ENCODE results near the gene PTPRN2.

Gene PTPRN2

DNA sequence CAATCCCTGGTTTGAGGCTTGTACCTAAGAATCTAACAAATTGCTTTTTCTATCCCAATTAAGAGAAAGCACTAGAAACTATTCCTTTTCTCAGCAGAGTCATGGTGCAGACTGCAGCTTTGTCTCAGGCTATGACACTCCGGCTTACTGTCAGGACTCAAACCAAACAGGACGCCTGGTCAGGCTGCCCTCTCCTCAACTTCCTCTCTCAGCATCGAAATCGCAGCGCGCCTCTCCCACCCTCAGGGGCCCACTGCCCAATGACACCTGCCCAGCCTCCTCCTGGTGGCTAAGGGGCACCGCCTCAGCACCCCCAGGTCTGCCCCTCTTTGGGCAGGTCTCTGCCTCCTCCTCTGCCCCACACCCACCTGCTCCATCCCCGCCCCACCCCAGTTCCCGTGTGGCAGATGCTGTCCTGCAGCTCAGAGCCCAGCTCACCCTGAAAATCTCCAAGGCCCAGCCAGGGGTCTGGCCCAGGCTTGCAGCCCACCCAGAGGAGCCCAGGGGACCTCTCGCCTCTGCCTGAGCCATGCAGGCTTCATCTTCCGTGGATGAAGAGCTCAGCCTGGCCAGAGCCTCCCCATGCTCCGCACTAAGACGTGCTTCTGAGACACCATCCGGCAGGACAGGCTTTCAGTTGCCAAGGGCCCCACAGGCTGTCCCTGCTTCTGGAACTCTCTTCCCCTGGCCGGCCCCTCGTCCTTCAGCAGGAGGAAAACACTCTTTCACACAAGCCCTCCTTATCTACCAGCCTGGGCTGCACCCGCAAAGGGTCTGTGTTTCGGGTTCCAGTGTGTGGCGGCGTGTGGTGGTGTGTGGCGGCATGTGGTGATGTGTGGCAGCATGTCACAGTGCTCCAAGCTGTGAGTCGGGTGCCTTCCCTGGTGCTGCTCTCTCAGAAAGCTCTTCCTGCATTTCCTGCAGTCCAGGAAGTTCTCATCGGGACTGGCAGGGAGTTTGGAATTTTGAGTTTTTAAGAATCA is 16.4 kb upstream of the PTPRN2 start:
- H3K27ac ChIP-seq, result no peak overlapping the region

DNA sequence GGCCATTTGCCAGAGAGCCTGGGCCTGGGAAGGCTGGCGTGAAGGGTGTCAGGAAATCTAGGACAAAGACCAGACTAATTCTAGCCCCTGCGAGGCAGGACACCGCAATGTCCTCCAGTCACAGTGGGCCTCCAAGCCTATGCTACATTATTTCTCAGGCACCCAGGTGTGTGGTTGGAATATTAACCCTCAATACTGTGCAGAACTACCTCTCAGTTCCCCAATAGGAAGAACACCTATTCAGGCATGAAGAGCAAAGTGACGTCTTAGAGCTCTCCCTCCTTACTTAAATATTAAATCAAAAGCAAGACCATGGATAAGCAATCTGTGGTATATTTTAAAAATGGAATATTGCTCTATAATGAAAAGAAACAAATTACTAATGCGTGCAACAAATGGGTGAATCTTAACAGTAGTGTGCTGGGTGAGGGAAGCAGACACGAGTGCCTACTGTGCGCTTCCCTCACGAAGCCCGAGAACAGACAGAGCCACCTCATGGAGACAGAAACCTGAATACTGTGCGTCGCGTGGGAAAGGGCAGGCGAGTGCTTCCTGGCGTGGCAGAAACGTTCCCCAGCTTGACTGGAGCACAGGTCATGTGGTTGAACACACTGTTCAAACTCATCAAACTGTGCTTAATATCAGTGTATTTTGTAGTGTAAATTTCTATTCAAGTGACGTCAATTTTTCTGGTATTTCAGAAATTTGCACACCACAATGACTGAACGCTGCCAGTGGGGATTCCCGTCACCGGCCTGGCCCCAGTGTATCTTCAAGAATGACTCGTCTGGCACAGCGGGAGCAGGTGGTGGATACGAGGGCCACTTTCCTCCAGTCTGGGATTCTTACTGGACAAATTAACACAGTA is 15.5 kb upstream of the PTPRN2 start:
- no peak for DNase-seq (ENCODE audit: low read depth, low spot score)
- no peak overlapping the region for H3K27ac ChIP-seq

More for the DNA sequence above, 16.4 kb upstream of the PTPRN2 start:
- DNase-seq (ENCODE audit: low read depth, low spot score), result no peak

DNA sequence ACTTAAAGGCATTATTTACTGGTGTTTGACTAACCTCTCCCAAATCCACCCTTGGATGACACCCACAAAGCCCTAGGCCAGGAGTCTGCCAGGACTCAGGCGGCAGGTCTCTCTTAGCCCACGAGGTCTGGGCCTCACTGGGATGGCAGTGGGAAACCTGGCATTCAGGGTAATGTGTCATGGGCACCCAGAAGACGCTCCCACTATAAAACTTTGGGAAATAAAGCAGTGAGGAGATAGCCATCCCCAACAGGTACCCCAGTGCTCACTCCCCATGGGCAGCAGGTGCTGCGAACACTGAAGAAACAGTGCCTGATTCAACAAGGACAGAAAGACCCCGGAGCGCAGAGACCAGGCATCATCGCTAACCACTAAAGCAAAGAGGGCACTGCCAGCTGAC is 14.4 kb upstream of the PTPRN2 start:
- no peak overlapping the region for H3K27ac ChIP-seq
- DNase-seq (ENCODE audit: low read depth, low spot score), result no peak

GRCh38 chr7:158601090-158601489 is 13.5 kb upstream of the PTPRN2 start:
- DNase-seq (ENCODE audit: low read depth, low spot score), result no peak
- H3K27ac ChIP-seq, result no peak overlapping the region

DNA sequence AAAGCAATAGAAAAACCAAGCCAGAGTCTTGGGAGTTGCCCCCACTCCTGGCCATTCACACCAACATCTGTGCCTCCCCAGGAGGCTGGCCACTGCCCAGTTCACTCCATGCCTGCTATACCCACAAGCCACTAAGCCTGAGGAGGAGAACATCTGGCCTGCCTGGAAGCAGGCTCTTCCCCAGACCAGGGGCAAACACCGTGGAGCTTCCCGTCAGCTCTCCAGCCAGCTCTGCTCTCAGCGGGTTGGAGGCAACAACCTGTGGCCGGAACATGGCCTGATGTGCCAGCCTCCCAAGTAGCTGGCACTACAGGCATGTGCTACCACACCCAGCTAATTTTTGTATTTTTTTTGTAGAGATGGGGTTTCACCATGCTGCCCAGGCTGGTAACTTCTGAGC is 9.1 kb upstream of the PTPRN2 start:
- no peak for DNase-seq (ENCODE audit: low read depth, low spot score)
- H3K27ac ChIP-seq, result no peak overlapping the region

- DNase-seq (ENCODE audit: low read depth, low spot score), result no peak
- no peak overlapping the region for H3K27ac ChIP-seq
Observed at GRCh38 chr7:158596309-158596708, 8.7 kb upstream of the PTPRN2 start.

GRCh38 chr7:158595068-158595467 is 7.4 kb upstream of the PTPRN2 start:
- peak; percentile 41 for DNase-seq (ENCODE audit: low read depth, low spot score)
- H3K27ac ChIP-seq, result no peak overlapping the region

- H3K27ac ChIP-seq, result no peak overlapping the region
- DNase-seq (ENCODE audit: low read depth, low spot score), result peak; percentile 54
Observed at GRCh38 chr7:158592541-158592940, 4.9 kb upstream of the PTPRN2 start.

- DNase-seq (ENCODE audit: low read depth, low spot score), result no peak
- H3K27ac ChIP-seq, result no peak overlapping the region
Observed at GRCh38 chr7:158591944-158592343, 4.3 kb upstream of the PTPRN2 start.

- no peak for DNase-seq (ENCODE audit: low read depth, low spot score)
- H3K27ac ChIP-seq, result no peak overlapping the region
Observed at GRCh38 chr7:158590181-158590530, 2.5 kb upstream of the PTPRN2 start.

DNA sequence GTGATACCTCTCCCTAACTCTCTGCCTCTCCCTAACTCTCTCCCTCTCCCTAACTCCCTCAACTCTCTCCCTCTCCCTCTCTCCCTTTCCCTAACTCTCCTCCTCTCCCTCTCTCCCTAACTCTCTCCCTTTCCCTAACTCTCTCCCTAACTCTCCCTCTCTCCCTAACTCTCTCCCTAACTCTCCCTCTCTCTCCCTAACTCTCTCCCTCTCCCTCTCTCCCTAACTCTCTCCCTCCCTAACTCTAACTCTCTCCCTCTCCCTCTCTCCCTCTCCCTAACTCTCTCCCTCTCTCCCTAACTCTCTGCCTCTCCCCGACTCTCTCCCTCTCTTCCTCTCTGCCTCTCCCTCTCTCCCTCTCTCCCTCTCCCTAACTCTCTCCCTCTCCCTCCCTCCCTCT is 2.0 kb upstream of the PTPRN2 start:
- no peak overlapping the region for H3K27ac ChIP-seq
- no peak for DNase-seq (ENCODE audit: low read depth, low spot score)

DNA sequence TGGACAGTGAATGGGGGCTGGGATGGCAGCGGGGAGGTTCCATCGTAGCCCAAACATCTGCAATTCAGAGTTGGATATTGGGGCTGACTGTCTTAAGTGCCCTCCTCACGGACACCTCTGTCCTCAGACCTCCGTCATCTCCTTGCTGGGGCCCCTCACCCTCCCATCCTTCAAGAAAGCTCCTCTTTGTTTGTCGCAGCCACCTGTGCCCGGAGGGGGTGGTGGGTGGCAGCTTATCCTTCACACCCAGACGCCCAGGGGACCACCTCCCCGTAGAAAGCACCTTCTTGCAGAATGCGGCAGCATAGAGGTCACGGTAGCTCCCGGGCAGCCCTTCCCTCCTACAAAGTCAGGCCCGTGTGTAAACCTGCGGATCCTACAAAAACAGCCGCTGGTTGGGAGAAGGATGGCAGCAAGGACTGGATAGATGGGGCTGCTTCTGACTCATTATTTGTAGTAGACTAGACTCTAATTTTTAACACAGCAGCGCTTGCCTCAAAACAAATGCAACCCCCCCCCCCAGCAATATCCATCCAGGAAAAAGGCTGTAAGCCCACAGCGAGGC is 1.3 kb upstream of the PTPRN2 start:
- no peak overlapping the region for H3K27ac ChIP-seq
- no peak for DNase-seq (ENCODE audit: low read depth, low spot score)

- no peak overlapping the region for H3K27ac ChIP-seq
- DNase-seq (ENCODE audit: low read depth, low spot score), result no peak
Observed at GRCh38 chr7:158588085-158588877, 658 bp upstream of the PTPRN2 start.

GRCh38 chr7:158586499-158587161 is 993 bp downstream of the PTPRN2 start:
- no peak overlapping the region for H3K27ac ChIP-seq
- DNase-seq (ENCODE audit: low read depth, low spot score), result no peak

- no peak overlapping the region for H3K27ac ChIP-seq
- no peak for DNase-seq (ENCODE audit: low read depth, low spot score)
Observed at GRCh38 chr7:158585721-158586498, 1.7 kb downstream of the PTPRN2 start.

- no peak for DNase-seq (ENCODE audit: low read depth, low spot score)
- H3K27ac ChIP-seq, result no peak overlapping the region
Observed at GRCh38 chr7:158584407-158584806, 3.2 kb downstream of the PTPRN2 start.

- no peak for DNase-seq (ENCODE audit: low read depth, low spot score)
- no peak overlapping the region for H3K27ac ChIP-seq
Observed at GRCh38 chr7:158583810-158584209, 3.8 kb downstream of the PTPRN2 start.

DNA sequence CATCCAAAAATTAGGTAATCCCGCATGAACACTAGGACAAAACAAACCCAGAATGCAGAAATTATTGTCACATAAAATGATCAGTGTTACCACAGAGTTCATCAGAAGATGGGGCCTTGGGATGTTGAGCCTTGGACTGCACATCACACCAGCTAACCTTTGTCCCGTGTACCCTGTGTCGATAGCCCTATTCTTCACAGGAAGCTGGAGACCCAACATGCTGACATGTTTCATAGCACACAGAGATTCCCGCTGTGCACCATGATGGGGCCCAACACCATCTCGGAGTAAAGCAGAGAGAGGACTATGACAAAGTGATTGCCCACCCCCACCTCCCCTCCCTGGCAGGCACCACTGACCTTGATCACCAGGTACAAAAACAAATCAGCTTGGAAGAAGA is 4.5 kb downstream of the PTPRN2 start:
- H3K27ac ChIP-seq, result peak overlapping the region; percentile 35
- no peak for DNase-seq (ENCODE audit: low read depth, low spot score)

DNA sequence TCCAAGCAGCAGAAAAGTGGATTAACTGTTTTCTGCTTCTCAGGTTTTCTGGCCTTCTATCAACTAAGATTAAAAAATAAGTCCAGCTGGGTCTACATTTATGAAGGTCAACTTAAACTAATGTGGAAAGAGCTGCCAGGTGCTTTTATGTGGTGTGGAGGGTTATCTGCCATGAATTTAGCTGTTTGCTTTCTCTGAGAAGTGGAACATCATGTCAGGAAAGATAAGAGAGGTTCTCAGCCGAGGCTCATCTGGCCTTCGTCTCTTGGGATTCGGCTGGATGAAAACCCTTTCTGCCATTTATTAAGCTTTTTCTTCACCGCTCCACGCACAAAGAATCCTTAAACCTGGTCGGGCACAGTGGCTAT is 5.5 kb downstream of the PTPRN2 start:
- no peak for DNase-seq (ENCODE audit: low read depth, low spot score)
- H3K27ac ChIP-seq, result peak overlapping the region; percentile 53

Measured in epithelial cell of prostate (primary cell).